ENCODE measurements around the gene P2RY11.

- TF ChIP-seq, protein P1, sequence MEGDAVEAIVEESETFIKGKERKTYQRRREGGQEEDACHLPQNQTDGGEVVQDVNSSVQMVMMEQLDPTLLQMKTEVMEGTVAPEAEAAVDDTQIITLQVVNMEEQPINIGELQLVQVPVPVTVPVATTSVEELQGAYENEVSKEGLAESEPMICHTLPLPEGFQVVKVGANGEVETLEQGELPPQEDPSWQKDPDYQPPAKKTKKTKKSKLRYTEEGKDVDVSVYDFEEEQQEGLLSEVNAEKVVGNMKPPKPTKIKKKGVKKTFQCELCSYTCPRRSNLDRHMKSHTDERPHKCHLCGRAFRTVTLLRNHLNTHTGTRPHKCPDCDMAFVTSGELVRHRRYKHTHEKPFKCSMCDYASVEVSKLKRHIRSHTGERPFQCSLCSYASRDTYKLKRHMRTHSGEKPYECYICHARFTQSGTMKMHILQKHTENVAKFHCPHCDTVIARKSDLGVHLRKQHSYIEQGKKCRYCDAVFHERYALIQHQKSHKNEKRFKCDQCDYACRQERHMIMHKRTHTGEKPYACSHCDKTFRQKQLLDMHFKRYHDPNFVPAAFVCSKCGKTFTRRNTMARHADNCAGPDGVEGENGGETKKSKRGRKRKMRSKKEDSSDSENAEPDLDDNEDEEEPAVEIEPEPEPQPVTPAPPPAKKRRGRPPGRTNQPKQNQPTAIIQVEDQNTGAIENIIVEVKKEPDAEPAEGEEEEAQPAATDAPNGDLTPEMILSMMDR (IDR thresholded peaks at IDR 0.05; ENCODE audit: poor library complexity): no peak
- TF ChIP-seq EZH2 (IDR thresholded peaks at IDR 0.05; ENCODE audit: borderline replicate concordance): no peak
Observed at GRCh38 chr19:10134040-10134439, 22.5 kb downstream of the P2RY11 start.
